ENCODE data around the gene EPAS1.

Gene EPAS1

DNA sequence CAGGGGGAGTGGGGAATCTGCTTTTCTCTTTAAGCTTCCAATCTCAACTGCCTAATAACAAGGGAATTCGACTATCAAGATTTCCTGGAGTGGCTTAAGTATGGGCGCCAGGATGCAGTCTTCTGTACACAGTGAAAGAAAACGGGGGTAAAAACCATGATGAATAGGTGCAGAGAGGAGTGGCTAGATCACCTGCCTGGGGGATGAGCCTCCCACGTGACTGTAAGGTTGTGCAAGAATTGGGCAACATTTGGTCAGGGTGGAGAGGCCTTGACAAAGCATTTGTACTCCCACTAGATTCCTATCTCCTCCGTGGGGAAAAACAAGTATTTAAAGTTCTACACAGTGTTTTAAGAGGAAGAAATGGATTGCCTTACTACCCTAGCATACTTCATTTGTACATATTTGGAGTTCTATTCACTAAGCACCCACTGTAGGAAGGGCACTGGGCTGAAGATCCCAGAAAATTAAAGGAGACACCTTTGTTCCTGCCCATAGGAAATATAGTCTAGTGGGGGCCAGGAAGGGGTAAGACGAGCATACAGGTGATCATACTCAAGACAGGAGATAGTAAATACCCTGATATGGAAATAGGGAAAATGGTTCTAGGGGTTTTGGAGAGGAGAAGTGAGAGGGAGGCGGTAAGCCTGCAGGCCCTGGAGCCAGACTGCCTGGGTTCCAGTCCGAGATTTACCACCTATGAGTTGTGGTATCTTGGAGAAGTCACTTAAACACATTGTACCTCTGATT is 29.2 kb downstream of the EPAS1 start:
- POLR2A ChIA-PET: no interaction called here
- TF ChIP-seq TARDBP (IDR thresholded peaks at IDR 0.05): no peak
- no peak for TF ChIP-seq NFRKB (IDR thresholded peaks at IDR 0.05)
- TF ChIP-seq SP1 (IDR thresholded peaks at IDR 0.05): no peak
- TF ChIP-seq ZNF384 (IDR thresholded peaks at IDR 0.05): no peak
- TF ChIP-seq LEF1 (IDR thresholded peaks at IDR 0.05; ENCODE audit: borderline replicate concordance): no peak
- no peak for TF ChIP-seq ELF4 (IDR thresholded peaks at IDR 0.05)
- no peak for TF ChIP-seq FOXK2 (IDR thresholded peaks at IDR 0.05)
- no peak for TF ChIP-seq FOXA1 (IDR thresholded peaks at IDR 0.05)
- TF ChIP-seq, protein P1, sequence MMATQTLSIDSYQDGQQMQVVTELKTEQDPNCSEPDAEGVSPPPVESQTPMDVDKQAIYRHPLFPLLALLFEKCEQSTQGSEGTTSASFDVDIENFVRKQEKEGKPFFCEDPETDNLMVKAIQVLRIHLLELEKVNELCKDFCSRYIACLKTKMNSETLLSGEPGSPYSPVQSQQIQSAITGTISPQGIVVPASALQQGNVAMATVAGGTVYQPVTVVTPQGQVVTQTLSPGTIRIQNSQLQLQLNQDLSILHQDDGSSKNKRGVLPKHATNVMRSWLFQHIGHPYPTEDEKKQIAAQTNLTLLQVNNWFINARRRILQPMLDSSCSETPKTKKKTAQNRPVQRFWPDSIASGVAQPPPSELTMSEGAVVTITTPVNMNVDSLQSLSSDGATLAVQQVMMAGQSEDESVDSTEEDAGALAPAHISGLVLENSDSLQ (IDR thresholded peaks at IDR 0.05): no peak
- TF ChIP-seq ARNT (IDR thresholded peaks at IDR 0.05): no peak
- no peak for TF ChIP-seq HDGF (IDR thresholded peaks at IDR 0.05; ENCODE audit: borderline replicate concordance)
- no peak for TF ChIP-seq CTBP1 (IDR thresholded peaks at IDR 0.05; ENCODE audit: borderline replicate concordance)
- TF ChIP-seq L3MBTL2 (conservative IDR thresholded peaks at IDR 0.05): no peak
- TF ChIP-seq BHLHE40 (IDR thresholded peaks at IDR 0.05; ENCODE audit: borderline replicate concordance): no peak
- no peak for TF ChIP-seq FOXM1 (IDR thresholded peaks at IDR 0.05; ENCODE audit: borderline replicate concordance)
- TF ChIP-seq SUZ12 (IDR thresholded peaks at IDR 0.05): no peak
- CTCF ChIA-PET: interaction anchor here (1.1 kb wide), 1 partner anchor 13 kb away, joined by 3 read pairs; no protein-coding TSS in a partner anchor
- no peak for DNase-seq (ENCODE audit: extremely low spot score)

DNA sequence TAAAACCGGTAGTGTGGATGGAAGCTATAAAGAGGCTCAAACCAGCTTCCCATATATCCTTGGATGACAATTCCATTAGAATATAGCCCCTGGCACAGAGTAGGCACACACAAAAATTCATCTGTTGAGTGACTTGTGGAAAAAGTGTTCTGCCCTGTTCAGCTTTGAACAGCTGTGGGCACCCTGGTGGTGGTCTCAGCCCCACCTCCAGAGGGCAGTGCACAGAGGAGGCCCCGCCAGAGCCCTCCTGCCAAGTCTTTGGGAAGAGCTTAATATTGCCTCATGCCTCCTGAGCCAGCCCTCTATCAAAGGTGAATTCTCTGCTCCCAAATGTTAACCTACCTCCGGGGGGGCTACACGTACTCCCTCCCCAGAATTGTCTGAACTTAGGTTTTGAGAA is 30.4 kb downstream of the EPAS1 start:
- ChIA-PET POLR2A (no interaction called here), CTCF (interaction anchor here (0.6 to 0.9 kb wide), 2 partner anchors 8 to 222 kb away, joined by 3 read pairs; no protein-coding TSS in a partner anchor)
- DNase-seq (ENCODE audit: extremely low spot score): peak; percentile 30

DNA sequence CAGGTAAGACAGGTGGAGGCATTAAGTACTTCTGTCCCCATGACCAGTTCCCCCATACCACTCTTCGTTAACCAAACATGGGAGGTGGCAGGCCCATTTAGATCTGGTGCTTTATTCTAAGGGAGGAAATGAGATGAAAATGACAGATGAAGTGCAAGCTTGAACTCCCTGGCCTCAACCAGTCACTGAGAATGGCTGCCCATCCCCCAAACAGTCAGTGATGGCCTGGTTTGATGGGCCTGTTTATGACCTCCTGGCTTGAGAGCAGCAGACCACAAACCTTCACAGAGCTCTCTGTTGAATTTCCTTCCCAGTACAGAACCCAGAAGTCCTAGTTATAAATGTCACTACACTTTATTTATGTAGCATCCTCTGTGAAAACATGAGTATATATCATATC is 31.1 kb downstream of the EPAS1 start:
- POLR2A ChIA-PET: no interaction called here
- no peak for DNase-seq (ENCODE audit: extremely low spot score)
- TF ChIP-seq SP1 (IDR thresholded peaks at IDR 0.05) (no peak), NFRKB (IDR thresholded peaks at IDR 0.05) (no peak), ELF4 (IDR thresholded peaks at IDR 0.05) (no peak), BHLHE40 (IDR thresholded peaks at IDR 0.05; ENCODE audit: borderline replicate concordance) (no peak)
- TF ChIP-seq, protein P1 (IDR thresholded peaks at IDR 0.05): no peak
- CTCF ChIA-PET: interaction anchor here (0.9 to 1.4 kb wide), 2 partner anchors 9 to 266 kb away, joined by 3 read pairs; no protein-coding TSS in a partner anchor

More for the DNA sequence above, 30.4 kb downstream of the EPAS1 start:
- TF ChIP-seq L3MBTL2 (conservative IDR thresholded peaks at IDR 0.05): no peak
- TF ChIP-seq, protein P1 (IDR thresholded peaks at IDR 0.05): no peak
- TF ChIP-seq SP1 (IDR thresholded peaks at IDR 0.05): no peak
- no peak for TF ChIP-seq ZNF384 (IDR thresholded peaks at IDR 0.05)
- TF ChIP-seq ARNT (IDR thresholded peaks at IDR 0.05): no peak
- no peak for TF ChIP-seq FOXK2 (IDR thresholded peaks at IDR 0.05)

DNA sequence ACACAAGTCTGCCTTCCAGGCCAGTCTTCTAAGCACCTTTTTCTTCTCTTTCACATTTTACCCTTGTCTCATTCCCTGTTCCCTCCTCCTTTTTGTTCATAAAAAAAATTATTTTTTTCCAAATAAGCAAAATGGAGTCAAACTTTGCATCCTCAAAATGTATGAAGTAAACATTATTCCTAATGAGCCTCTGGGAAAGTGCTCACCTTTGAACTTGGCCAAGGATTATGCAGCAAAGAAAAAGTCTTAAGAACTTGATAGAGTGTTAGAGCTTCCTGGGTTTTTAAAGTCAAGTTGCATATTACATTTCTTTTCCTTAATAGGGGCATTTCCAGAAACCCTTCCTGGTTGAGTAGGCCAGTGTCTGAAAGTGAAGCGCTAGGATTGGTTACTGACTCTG is 31.6 kb downstream of the EPAS1 start:
- CTCF ChIA-PET: interaction anchor here (1.4 kb wide), 1 partner anchor 266 kb away, joined by 3 read pairs; no protein-coding TSS in a partner anchor
- no peak for TF ChIP-seq FOXA1 (IDR thresholded peaks at IDR 0.05)
- TF ChIP-seq LEF1 (IDR thresholded peaks at IDR 0.05; ENCODE audit: borderline replicate concordance): no peak
- TF ChIP-seq FOXK2 (IDR thresholded peaks at IDR 0.05): no peak
- TF ChIP-seq ARNT (IDR thresholded peaks at IDR 0.05): no peak
- no peak for TF ChIP-seq SUZ12 (IDR thresholded peaks at IDR 0.05)
- no peak for TF ChIP-seq SP1 (IDR thresholded peaks at IDR 0.05)
- TF ChIP-seq ZNF384 (IDR thresholded peaks at IDR 0.05): no peak
- TF ChIP-seq HDGF (IDR thresholded peaks at IDR 0.05; ENCODE audit: borderline replicate concordance): no peak
- no peak for TF ChIP-seq FOXM1 (IDR thresholded peaks at IDR 0.05; ENCODE audit: borderline replicate concordance)
- TF ChIP-seq L3MBTL2 (conservative IDR thresholded peaks at IDR 0.05): no peak
- no peak for TF ChIP-seq TARDBP (IDR thresholded peaks at IDR 0.05)
- TF ChIP-seq BHLHE40 (IDR thresholded peaks at IDR 0.05; ENCODE audit: borderline replicate concordance): no peak
- TF ChIP-seq, protein P1 (IDR thresholded peaks at IDR 0.05): no peak
- TF ChIP-seq ELF4 (IDR thresholded peaks at IDR 0.05): no peak
- no peak for TF ChIP-seq CTBP1 (IDR thresholded peaks at IDR 0.05; ENCODE audit: borderline replicate concordance)
- TF ChIP-seq NFRKB (IDR thresholded peaks at IDR 0.05): no peak
- POLR2A ChIA-PET: no interaction called here
- DNase-seq (ENCODE audit: extremely low spot score): no peak

DNA sequence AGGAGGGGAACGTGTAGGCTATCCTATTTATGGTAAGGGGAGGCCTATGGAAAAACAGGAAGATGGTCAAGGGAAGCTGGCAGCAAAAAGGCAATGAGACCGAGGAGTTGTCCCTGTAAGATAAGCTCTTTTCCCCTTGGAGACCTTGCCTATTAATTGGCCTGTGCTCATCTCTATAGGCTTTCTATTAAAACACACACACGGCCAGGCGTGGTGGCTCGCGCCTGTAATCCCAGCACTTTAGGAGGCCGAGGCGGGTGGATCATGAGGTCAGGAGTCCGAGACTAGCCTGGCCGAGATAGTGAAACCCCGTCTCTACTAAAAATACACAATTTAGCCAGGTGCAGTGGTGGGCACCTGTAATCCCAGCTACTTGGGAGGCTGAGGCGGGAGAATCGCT is 32.1 kb downstream of the EPAS1 start:
- TF ChIP-seq SUZ12 (IDR thresholded peaks at IDR 0.05) (no peak), ARNT (IDR thresholded peaks at IDR 0.05) (no peak), BHLHE40 (IDR thresholded peaks at IDR 0.05; ENCODE audit: borderline replicate concordance) (no peak), L3MBTL2 (conservative IDR thresholded peaks at IDR 0.05) (no peak), NFRKB (IDR thresholded peaks at IDR 0.05) (no peak), LEF1 (IDR thresholded peaks at IDR 0.05; ENCODE audit: borderline replicate concordance) (no peak), FOXK2 (IDR thresholded peaks at IDR 0.05) (no peak), FOXM1 (IDR thresholded peaks at IDR 0.05; ENCODE audit: borderline replicate concordance) (no peak)
- DNase-seq (ENCODE audit: extremely low spot score): no peak
- CTCF ChIA-PET: interaction anchor here (1.4 kb wide), 1 partner anchor 267 kb away, joined by 3 read pairs; no protein-coding TSS in a partner anchor
- POLR2A ChIA-PET: no interaction called here

All from HEK293T (cell line).